GM18873 (cell line): ENCODE measurements around the gene EFNA4.

Experiments
- ATAC-seq: cut with Tn5 transposase; IDR thresholded peaks from one replicate; pipeline ENCODE4 v1.9.1; 2021; ENCODE audit warnings: mild to moderate bottlenecking, moderate library complexity, moderate number of reproducible peaks; ENCODE audit not compliant: unreplicated experiment, low FRiP score

Gene EFNA4

DNA sequence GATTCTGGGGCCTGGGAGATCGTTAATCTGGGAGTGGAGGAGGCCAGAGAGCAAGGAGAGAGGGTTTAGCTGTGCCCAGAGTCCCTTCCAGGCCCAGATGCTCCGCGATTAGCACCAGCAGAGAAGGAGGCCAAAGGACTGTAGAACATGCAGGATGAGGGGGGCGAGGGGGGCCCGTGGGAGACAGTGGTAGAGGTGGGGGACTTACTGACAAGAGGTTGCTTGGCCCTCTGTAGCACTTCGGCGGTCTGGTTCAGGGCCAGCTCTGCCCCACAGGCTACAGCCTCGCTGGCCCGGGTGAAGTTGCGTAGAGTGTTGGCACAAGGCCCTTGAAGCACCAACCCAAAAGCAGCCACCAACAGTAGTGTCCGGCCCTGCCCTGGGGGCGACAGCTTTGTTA is 30.7 kb upstream of the EFNA4 start:
- ATAC-seq: no peak

DNA sequence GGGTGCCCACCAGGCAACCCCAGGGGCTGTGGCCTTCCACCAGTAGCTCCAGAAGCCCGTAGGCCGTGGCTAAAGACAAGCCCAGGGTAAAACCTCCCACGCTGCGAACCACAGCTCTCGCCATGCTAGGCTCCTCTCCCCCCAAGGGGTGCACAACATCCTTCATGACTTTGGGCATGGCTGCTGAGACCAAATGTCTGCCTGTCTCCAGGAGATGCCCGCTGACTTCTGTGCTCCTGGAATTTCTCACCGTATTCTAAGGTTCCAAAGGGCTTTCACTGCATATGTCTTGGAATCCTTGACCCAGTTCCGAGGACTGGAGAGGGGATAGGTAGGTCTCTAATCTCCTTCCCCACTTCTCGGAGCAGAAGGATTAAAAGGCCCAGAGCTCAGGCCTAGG is 30.0 kb upstream of the EFNA4 start, which contains the start of the genes DCST1 and DCST2:
TSS of gene DCST1 (plus strand) at position 301 of the 400 bp plus-strand sequence. CDS start 213 bp downstream, outside the sequence.
TSS of gene DCST2 (minus strand) at position 258 of the 400 bp plus-strand sequence. CDS start at position 178, 80 bp downstream.
- no peak for ATAC-seq

DNA sequence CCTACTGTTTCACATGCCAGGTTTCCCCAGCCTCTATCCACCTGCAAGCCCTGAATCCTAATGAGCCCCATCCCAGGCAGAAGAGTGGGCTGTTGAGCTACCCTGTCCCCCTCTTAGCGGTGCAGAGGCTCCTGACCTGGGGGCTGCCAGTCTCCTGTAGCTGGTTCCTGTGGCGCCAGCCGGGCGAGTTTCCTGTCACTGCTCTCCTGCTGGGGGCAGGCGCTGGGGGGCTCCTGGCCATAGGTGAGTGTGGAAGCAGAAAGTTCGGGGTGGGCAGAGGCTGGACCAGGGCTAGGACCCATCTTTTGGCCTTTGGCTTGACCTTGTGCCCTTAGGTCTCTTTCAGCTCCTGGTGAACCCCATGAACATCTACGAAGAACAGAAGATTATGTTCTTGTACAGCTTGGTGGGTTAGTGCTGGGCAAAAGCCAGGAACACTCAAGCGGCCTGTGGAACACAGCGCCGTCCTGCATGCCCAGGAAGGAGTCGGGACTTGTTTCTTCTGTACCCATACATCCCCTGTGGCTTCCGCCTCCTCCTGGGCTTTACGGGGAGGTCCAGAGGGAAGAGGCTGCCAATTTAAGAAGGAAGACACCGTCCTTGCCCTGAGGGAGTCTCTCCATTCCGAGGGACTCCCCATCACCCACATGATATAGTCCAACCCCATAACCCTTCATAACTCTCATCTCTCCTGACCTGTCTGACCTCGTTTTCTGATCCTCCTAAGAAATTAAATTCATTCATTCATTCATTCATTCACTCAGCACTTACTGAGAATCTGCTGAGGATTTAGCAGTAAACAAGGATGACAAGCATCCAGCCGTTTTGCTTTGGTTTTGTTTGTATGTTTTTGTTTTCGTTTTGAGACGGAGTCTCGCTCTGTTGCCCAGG is 29.0 kb upstream of the EFNA4 start:
- ATAC-seq: no peak

DNA sequence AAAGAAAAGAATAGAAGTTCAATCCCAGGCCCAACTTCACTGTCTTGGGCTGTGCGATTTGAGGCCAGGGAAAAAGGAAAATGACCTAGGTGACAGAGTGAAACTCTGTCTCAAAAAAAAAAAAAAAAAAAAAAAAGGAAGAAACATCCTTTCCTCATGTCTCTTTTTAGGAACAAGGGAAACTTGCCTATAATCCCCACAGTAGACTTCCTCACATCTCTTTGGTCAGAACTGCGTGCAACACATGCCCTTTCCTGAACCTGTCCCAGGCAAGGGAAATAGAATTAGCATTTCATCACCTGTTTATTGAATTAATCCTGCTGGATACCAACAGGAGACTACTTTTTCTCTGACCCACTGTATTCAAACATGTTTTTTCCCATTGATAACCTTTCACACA is 27.6 kb upstream of the EFNA4 start:
- no peak for ATAC-seq

DNA sequence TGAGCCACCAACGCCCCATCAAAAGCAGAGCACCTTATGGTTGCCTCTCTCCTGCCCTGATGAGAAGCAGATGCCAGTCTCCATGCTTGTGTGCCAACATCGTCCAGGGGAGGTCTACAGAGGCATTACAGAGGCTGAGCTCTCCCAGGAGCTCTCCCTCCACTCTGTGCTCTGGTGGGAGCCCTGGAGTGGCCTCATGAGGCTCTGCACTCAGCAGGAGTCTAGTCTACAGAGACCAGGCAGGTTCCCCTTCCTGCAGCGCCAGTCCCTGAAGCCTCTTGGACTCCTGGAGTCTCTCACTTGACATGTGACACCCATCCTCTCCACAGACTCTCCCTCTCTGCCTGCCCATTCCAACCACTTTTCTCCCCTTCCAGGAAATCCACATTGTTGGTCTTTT is 26.5 kb upstream of the EFNA4 start:
- no peak for ATAC-seq

DNA sequence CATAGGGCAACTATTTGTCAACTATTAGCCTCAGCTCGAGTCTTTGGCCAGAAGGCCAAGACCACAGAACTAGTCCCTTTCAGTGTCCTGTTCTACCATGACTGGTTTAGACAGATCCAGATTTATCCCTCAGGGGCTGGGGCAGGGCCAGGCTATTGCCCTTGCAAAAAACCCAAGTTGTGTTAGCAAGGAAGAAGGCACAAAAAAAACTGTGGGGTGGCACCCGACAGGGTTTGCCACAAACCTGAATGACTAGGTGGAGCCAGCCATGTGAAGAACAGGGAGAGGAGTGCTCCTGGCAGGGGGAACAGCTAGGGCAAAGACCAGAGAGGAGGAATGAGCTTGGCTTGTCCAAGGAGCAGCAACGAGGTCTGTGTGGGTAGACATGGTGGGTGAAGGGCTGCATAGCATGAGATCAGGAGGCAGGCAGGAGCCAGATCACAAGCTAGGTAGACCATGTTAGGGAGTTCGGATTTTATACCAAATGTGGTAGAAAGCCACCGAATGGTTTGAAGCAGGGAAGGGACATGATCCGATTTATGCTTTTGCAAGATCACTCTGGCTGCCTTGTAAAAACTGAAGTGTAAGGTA is 25.6 kb upstream of the EFNA4 start:
- ATAC-seq: no peak

DNA sequence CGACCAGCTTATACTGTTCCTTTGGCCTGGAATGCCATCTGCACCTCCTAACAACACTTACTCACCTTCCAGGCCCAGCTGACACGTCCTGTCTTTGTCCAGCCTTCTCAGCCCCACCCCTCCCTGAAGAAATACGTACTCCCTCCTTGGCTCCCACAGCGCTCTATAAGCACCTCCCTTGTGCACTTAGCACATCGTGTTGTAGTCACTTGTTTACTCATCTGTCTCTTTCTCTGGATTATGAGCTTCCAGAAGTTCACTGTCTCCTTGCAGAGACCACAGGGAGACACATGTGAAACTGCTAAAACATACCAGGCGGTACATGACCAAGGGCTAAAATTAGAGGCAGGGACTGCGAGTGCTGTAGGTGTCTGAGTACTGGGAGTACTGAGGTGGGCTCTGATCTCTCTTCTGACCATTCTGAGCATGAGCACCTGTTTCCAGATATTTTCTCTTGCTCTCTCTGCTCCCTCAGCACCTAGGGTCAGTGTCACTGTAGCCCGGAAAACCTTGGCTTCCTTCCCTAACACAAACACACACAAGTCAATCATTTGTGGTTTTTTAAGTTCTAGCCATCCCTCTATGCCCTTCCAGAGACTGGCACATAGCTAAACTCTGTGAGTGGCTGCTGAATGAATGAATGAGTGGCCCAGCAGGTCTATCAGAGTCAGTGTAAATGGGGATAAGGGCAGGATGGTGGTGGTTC is 24.8 kb upstream of the EFNA4 start:
- ATAC-seq: no peak

DNA sequence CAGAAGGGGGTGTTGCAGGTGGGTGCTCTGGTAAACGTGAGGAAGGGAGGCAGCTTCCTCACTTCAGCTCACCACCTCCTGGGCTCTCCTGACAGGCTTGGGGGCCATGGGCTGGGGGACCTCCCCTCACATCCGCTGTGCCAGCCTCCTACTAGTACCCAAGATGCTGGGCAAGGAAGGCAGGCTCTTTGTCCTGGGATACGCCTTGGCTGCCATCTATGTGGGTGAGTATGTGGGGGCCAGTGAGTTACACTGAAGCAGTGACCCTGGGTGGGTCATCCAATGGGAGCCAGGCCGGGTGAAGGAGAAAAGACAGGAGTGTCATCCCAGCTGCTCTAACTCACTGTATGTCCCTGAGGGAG is 24.3 kb upstream of the EFNA4 start:
- ATAC-seq: no peak

DNA sequence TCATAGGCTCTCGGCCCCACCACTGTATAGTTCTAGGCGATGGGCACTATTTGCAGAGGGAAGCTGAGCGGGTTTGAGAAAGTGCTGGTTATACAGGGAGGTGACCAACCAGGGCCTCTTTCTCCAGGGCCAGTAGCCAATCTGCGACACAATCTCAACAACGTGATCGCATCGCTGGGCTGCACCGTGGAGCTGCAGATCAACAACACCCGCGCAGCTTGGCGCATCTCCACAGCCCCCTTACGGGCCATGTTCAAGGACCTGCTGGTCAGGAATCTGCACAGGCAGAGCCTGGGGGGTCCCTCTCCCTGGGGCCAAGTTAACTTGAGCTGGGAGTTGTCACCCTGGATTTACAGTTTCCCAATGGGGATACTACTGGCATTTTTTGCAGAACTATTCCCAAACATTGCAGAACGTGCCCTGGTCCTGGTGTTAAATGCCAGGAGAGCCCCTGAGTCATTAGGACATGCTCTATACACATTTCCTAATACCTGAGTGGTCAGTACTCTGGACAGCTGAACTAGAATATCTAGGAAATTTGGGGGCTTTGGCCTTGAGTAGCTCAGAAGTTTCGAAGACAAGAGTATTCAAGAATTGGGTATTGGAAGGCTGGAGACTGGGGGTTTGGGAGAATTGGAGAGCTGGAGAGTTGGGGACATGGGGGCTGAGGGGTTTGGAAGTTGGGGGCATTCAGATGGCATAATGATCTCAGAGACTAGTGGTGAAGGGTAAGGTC is 23.0 kb upstream of the EFNA4 start:
- ATAC-seq: no peak

DNA sequence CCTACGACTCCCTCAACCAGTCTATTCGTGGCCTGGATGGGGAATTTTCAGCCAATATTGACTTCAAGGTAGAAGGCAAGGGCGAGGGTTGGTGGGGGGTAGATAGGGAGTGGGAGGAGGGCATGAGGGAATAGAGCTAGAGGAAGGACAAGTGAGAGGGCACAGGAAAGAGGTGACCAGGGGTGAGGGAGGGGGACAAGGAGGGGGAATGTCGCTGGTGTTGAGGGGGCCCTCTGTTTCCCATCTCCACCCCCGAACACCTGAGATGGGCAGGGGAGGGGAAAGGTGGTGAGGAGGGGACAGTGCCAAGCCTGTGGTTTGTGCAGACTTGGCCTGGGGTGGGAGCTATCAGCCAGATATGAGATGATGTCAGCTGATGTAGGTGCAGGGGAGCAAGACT is 20.8 kb upstream of the EFNA4 start:
- ATAC-seq: no peak

DNA sequence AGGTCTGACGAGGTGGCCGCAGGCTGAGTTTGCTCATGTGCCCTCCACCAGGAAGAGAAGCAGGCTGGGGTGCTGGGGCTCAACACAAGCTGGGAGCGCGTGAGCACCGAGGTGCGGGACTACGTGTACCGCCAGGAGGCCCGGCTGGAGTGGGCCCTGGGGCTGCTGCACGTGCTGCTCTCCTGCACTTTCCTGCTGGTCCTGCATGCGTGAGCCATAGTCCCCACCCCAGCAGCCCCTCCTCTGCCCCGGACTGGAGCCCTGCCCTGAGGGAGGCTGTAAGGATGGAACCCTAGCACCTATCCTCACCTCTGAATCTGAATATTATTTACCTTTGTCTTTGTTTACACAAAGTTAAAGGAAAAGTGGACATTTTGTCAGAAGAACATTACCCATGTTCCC is 20.2 kb upstream of the EFNA4 start:
- no peak for ATAC-seq

DNA sequence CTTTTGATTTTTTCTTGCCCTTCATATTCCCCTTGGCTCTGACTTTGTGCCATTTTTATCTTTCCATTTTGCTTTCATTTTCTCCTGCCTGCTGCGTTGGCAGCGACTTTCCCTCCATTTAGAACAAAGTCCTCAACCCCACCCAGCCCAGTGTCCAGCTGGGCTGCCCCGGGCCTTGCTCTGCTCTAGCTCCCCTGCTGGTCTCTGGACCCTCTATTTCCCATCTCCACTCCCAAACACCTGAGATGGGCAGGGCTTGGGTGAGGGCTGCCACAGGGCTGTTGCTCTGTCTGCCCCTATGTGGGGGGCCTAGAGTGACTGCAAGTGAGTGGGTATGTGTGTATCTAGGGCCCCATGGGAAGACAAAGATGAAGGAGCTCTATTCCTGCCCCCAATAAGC is 19.7 kb upstream of the EFNA4 start:
- ATAC-seq: no peak

DNA sequence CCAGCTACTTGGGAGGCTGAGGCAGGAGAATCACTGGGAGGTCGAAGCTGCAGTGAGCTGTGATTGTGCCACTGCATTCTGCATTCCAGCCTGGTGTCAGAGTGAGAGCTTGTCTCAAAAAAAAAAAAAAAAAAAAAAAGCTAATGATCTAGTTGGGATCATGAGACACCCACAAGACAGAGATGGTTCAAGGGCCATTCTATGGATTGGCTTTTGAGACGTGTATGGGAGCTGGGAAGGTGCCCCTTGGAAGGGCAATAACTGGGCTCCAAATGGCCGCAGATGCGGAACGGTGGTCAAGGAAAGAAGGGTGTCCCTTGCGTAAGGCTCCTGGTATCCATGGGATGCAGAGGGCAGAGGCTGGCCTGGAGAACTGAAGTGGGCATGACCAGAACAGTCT is 19.2 kb upstream of the EFNA4 start:
- ATAC-seq: no peak

DNA sequence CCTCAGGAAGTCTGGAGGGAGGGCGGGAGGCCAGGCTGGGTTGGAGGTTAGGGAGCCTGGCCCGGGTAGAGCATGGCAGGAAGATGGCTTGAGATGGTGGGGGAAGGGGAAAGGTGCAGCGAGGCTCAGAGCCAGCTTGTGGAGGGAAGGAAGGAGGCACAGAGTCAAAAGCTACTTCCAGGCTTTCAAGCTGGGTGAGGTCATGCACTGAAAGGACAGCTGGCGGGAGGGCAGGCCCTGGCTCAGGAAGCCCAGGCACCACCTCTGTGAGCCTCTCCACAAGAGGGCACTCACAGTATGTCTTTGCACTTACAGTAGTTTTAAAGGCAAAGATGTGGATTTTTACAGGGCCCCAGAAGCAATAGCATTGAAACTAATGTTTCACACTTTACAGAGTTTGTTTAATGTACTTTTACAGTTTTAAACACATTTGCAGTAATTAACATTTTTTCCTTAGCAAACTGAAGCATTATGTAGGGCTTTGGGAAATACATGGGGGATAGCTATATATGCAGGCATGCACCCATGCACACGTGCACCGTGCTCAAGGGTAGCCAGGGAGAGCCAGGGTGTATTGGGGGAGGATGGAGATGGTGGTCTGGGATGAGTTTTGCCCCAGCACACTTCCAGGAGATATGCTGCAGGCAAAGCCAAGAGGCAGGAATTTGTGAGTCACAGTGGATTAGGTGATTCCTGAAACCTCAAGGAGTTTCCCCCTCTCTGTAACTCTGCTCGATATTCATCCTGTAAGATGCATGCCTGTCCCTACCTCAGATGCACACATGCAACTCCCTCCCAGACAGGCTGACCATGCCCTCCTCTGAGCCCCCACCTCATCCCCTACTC is 18.5 kb upstream of the EFNA4 start:
- ATAC-seq: no peak

DNA sequence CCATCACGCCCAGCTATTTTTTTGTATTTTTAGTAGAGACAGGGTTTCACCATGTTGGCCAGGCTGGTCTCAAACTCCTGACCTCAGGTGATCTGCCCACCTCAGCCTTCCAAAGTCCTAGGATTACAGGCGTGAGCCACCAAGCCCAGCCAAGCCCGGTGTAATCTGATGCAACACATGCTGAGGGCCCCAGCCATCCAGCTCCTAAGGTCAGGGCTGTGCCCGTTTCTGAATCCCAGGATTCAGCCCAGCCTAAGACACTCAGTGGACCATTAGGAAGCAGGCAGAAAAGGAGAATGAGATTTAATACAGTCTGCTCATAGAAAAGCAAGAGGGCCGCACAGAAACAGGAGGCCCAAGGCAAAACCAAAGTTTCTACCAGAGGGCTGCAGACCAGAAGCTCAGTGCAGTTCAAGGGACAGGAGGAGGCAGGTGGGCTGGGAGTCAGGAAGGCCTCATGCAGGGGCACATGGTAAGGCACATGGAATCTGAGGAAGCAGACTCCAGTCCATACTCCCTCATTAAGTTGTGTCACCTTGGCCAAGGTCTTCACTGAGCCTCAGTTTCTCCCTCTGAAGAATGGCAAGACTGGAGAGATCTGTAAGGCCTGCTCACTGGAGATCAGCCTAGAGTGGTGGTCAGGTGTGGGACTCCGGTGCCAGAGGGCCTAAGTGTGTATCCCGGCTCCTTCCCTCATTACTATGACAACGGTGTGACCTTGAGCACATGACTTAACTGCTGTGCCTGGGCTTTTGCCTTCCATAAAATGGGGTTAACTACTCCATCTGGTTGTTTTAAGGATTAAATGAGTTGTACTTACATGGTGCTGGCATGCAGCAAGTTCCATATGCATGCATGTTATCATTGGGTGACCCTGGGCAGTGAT is 14.8 kb upstream of the EFNA4 start:
- no peak for ATAC-seq

DNA sequence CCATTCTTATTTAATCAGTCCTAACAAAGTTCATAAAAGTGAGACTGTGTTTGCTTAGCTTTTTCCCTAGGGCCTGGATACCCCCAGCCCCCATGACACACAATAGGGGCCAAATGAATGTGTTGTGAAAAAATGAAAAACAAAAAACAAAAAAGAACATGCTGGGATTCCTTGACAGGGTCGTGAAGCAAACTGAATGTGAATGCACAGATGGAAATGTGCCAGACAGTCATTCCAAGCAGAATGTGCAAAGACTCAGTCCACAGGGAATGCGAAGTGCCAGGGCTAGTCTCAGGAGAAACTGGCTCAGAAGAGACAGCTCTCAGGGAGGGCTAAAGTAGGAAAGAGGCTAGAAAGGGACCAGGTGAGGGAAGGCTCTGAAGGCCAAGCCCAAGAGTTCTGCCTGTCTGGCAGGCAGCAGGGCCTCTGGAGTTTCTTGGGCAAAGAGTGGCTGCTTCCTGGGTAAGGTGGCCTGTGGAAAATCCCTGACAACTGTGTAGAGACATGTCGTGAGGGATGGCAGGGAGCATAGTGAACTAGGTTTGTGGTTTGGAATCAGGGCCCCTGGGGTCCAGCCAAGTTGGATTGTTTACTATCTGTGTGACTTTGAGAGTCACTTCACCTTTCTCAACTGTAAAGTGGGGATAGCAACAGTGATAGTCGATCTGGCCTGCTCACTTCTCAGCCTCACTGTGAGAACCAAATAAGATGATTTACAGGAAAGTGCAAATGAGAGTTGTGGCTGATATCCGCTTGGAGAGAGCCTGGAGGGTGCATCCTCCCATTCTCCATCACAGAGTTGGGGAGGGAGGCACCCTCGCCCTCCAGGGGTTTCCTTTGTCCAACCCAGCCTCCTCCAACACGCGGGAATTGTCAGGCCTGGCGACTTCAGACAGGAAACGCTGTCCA is 13.6 kb upstream of the EFNA4 start:
- ATAC-seq: peak; percentile 1

DNA sequence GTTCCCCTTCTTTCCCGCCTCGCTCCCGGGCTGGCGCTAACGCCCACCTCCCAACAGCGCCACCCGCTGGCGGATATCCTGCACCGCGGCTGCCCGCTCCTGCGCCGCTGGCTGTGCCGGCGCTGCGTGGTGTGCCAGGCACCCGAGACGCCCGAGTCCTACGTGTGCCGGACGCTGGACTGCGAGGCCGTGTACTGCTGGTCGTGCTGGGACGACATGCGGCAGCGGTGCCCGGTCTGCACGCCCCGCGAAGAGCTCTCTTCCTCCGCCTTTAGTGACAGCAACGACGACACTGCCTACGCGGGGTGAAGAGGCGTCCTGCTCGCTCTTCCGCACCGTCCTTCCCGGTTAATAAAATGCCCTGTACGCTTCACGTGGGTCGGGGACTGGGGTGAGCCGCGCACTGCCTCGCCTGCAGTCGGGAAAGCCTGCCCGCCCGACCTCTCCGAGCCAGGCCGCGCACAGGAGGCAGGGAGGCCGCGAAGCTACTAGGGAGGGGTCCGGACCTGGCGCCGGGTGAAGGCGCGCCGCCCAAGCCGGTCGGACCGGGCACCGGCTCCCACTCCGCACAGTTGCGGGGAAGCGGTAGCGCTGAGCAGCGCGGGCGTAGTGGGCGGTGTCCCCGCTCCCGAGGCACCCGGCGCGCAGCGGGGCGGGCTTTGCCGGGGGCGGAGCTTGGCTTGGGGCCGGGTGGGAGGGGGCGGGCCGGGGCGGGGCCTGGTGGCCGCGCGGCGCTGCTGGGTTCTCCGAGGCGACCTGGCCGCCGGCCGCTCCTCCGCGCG is 12.8 kb upstream of the EFNA4 start, which contains the start of gene ADAM15:
TSS of gene ADAM15 (plus strand) at position 757 of the 782 bp plus-strand sequence. CDS start 71 bp downstream, outside the sequence.
- peak; percentile 47 for ATAC-seq
